Measurements from ENCODE around the gene ZNF724. TPM values are rescaled to one million over a fixed set of nuclear protein-coding genes. Genes with fewer than 3 reads are reported as not detected.
"Not testable (repeated sequence)": the region's sequence is repeated elsewhere in the genome, so short reads cannot be mapped to it uniquely, and the experiment has no call there.

The ZNF724 gene
- total RNA-seq, 1 experiment from 2014 or later, result 15.2 TPM

DNA sequence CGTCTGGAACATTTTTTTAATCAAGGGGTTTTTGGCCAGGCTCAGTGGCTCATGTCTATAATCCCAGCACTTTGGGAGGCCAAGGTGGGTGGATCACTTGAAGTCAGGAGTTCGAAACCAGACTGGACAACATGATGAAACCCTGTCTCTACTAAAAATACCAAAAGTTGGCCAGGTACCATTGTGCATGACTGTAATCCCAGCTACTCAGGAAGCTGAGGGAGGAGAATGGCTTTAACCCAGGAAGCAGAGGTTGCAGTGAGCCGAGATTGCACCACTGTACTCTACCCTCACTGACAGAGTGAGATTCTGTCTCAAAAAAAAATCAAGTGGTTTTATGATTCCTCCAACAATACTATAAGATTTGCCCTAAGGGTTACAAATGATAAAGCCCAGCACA lies 3.1 kb upstream of the ZNF724 start:
- DNase-seq (ENCODE audit: low spot score), result not testable (repeated sequence)

DNA sequence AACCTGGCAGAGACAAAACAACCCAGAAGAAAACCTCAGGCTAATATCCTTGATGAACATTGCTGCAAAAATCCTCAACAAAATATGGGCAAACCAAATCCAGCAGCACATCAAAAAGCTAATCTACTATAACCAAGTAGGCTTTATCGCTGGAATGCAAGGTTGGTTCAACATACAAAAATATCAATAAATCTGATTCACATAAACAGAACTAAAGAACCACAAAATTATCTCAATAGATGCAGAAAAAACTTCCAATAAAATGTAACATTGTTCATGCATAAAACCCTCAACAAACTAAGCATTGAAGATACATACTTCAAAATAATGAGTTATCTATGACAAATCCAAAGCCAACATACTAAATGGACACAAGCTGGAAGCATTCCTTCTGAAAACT lies 8.8 kb downstream of the ZNF724 start:
- no peak for DNase-seq (ENCODE audit: low spot score)

DNA sequence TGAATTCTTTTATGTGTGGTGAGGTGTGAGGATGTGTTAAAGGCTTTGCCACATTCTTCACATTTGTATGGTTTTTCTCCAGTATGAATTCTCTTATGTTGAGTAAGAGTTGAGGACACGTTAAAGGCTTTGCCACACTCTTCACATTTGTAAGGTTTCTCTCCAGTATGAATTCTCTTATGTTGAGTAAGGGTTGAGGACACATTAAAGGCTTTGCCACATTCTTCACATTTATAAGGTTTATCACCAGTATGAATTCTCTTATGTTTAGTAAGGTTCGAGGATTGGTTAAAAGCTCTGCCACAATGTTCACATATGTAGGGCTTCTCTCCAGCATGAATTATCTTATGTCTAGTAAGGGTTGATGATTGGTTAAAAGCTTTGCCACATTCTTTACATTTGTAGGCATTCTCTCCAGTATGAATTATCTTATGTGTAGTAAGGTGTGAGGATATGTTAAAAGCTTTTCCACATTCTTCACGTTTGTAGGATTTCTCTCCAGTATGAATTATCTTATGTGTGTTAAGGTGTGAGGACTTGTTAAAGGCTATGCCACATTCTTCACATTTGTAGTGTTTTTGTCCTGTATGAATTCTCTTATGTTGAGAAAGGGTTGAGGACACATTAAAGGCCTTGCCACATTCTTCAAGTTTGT lies 27.1 kb downstream of the ZNF724 start:
- DNase-seq (ENCODE audit: low spot score), result no peak

DNA sequence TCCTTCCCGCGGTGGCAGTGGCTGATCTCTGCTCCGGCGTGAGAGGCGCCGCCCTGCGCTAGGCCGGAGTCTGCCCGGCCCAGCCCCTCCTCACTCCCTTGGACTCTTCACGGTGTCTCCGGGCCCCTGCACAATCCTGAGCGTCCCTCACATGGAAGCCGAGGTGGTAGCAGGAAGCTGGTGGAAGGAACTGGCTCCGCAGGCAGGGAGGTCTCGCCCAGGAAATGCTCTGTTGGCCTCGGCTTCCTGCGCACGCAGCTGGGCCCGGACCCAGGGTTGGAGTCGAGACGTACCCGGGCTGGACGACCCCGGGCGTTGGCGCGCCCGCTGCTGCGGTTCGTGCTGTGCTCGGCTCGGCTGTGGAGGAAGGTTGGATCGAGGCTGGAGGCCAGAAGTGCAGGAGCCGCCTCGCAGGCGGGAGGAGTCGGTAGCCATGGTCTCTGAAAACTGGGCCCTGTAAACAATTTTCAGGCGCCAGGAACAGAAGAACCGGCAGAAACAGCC lies 46.3 kb downstream of the ZNF724 start:
- no peak for DNase-seq (ENCODE audit: low spot score)

DNA sequence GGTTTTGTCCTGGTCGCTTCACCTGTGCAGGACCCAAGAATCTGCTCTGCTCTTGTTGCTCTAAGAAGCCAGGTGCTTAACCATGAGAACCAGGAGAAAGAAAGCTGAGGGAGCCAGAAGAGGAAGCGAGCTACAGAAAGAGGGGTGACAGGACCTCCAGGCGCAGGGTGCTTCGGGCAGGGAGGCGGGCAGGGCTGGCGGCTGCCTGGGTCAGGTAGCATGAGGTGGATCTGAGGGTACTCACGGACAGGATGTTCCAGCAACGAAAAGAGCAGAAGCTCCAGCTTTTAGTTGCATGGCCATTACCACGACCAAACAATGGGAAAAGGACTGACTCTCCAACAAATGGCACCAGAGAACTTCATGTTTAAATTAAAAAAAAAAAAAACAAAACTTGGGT lies 59.9 kb downstream of the ZNF724 start:
- DNase-seq (ENCODE audit: low spot score), result no peak

DNA sequence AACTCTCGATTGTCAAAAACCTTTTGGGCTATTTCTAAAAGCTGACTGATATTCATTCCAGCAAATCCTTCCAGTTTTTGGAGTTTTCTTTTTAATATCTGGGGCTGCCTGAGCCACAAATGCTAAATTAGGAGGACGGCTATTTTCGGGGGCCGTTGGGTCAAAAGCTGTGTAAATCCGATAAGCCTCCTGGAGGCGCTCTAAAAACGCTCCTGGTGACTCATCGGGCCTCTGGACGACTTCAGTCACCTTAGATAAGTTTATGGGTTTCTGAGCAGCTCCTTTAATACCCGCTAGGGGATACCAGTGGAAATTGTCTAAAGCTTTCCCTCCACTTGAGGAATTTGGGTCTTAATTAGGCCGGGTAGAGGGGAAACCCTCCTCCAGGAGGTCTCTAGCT lies 66.9 kb downstream of the ZNF724 start:
- no peak for DNase-seq (ENCODE audit: low spot score)

Other genes with a start within 250 kb of the ZNF724 start
- not detected in 2 replicates for gene ZNF728, start 247.2 kb downstream of the ZNF724 start, total RNA-seq (2014; rRNA removed; shearing (Covaris generic))
- gene ZNF730, start 133.4 kb downstream of the ZNF724 start, total RNA-seq (2014; rRNA removed; shearing (Covaris generic)), result 1.4 and 2.5 TPM in 2 replicates
- gene ZNF91, start 145.1 kb upstream of the ZNF724 start, total RNA-seq (2014; rRNA removed; shearing (Covaris generic)), result 10.0 and 14.8 TPM in 2 replicates

All from A172 (cell line).